Natural killer cell (primary cell): ENCODE data around the gene PEX11A. TPM values are rescaled to one million over a fixed set of nuclear protein-coding genes. Genes with fewer than 3 reads are reported as not detected.

Source experiments
- ATAC-seq, 3 donors: fragments of 150-1000 bp in 2 of 3; fragments of 200-7000 bp in 1 of 3; cut with Tn5 transposase; 1 replicate in 1 of 3; 2 replicates in 2 of 3; pipeline ENCODE4 v1.10.0; 2021; ENCODE audit warnings: mild to moderate bottlenecking in 2 of 3, moderate library complexity in 2 of 3
- DNase-seq, 2 donors: peaks; one replicate each; pipeline versions ENCODE4 v3.0.0 to v3.0.0-alpha.2; 2013 to 2021; ENCODE audit warnings: mixed read lengths in 1 of 2
- H3K27ac ChIP-seq: one replicate; pipeline ENCODE4 v1.5.1; 2013; ENCODE audit warnings: mild to moderate bottlenecking, low read length
- H3K27me3 ChIP-seq: one replicate; pipeline ENCODE4 v1.6.1; 2013; ENCODE audit warnings: low read length; ENCODE audit not compliant: control insufficient read depth, insufficient read depth
- H3K36me3 ChIP-seq: one replicate; pipeline ENCODE4 v1.6.1; 2013; ENCODE audit warnings: low read length; ENCODE audit not compliant: control insufficient read depth, insufficient read depth
- H3K4me1 ChIP-seq: one replicate; pipeline ENCODE4 v1.6.1; 2013; ENCODE audit warnings: low read length; ENCODE audit not compliant: control insufficient read depth, insufficient read depth
- H3K4me3 ChIP-seq: one replicate; pipeline ENCODE4 v1.5.1; 2013; ENCODE audit warnings: low read length
- H3K9me3 ChIP-seq: one replicate; pipeline ENCODE4 v1.6.1; 2013; ENCODE audit warnings: low read length; ENCODE audit not compliant: control insufficient read depth, insufficient read depth
- H3K27ac Mint-ChIP-seq, 2 donors: one replicate each; pipeline ENCODE4 v1.8.0; 2022; ENCODE audit warnings: mild to moderate bottlenecking in 2 of 2, mixed read lengths in 2 of 2, moderate library complexity in 1 of 2
- H3K27me3 Mint-ChIP-seq, 2 donors: one replicate each; pipeline ENCODE4 v1.8.0; 2022; ENCODE audit warnings: low read depth in 2 of 2, mixed read lengths in 2 of 2
- H3K36me3 Mint-ChIP-seq: one replicate; pipeline ENCODE4 v1.8.0; 2022; ENCODE audit warnings: mixed read lengths
- H3K4me1 Mint-ChIP-seq, 2 donors: one replicate each; pipeline ENCODE4 v1.8.0; 2022; ENCODE audit warnings: mixed read lengths in 2 of 2
- H3K4me3 Mint-ChIP-seq: one replicate; pipeline ENCODE4 v1.8.0; 2022; ENCODE audit warnings: mild to moderate bottlenecking, moderate library complexity, mixed read lengths
- H3K9me3 Mint-ChIP-seq, 2 donors: one replicate each; pipeline ENCODE4 v1.8.0; 2022; ENCODE audit warnings: mixed read lengths in 2 of 2
- CTCF ChIP-seq: fragments of 200-600 bp; IDR thresholded peaks from one replicate; pipeline ENCODE4 v1.8.0; 2022; ENCODE audit warnings: antibody characterized with exemption
- WGBS: methylation state at CpG from one replicate; pipeline ENCODE4 v1.1.7; 2013; ENCODE audit warnings: missing lambda C conversion rate; ENCODE audit not compliant: insufficient coverage; 5-methylcytosine and 5-hydroxymethylcytosine counted together
- intact Hi-C: fragments of 100-400 bp; cut with micrococcal nuclease; formaldehyde crosslinking; loops from one replicate; pipeline ENCODE4 v1.14.2; 2022
- total RNA-seq, 4 donors: library from RNA; stranded (reverse); fragments of 120-200 nt in 1 of 4; gene quantifications; one replicate each; pipeline versions ENCODE4 v1.2.3 to v1.2.4, GENCODE V29; 2013 to 2022

The PEX11A gene
- total RNA-seq, 3 donors from 2014 or later (not counting 1 experiment from before 2014, with no cell fraction given), result 2.0 to 3.1 (median 3.1) TPM

GRCh38 chr15:89656116-89656815 lies 34.3 kb downstream of the PEX11A start:
- Mint-ChIP-seq H3K27me3 (peaks cover 18 to 42% of the 10 kb centered on the region in 2 donors), H3K36me3 (no peaks in the 10 kb centered on the region), H3K4me3 (peak overlapping the region; percentile 87), H3K4me1 (peaks cover 6 to 14% of the 10 kb centered on the region in 2 donors), H3K9me3 (no peaks in the 10 kb centered on the region), H3K27ac (no peak overlapping the region)
- ATAC-seq (no peak), DNase-seq (no peak)
- H3K4me1 ChIP-seq, result peaks cover 16% of the 10 kb centered on the region
- H3K9me3 ChIP-seq, result no peaks in the 10 kb centered on the region
- H3K27ac ChIP-seq, result no peak overlapping the region
- intact Hi-C loops, result no loop called here
- peaks cover 9% of the 10 kb centered on the region for H3K27me3 ChIP-seq
- no peak for TF ChIP-seq CTCF
- 53% methylated on average over 7 of the region's 7 CpGs for WGBS
- H3K36me3 ChIP-seq, result no peaks in the 10 kb centered on the region
- no peak overlapping the region for H3K4me3 ChIP-seq

GRCh38 chr15:89654847-89655805 lies 35.4 kb downstream of the PEX11A start, which contains the start of gene KIF7:
Gene KIF7, minus strand, starts transcription at chr15:89655467. Its CDS starts 2,537 bp downstream, at chr15:89652930.
- no peaks in the 10 kb centered on the region for H3K36me3 ChIP-seq
- 2% methylated on average over 86 of the region's 87 CpGs for WGBS
- peaks cover 6 to 14% of the 10 kb centered on the region in 2 donors for H3K4me1 Mint-ChIP-seq
- no peak for TF ChIP-seq CTCF
- no peaks in the 10 kb centered on the region for H3K9me3 ChIP-seq
- no peak within 1 kb of the TSS for H3K27ac Mint-ChIP-seq
- H3K36me3 Mint-ChIP-seq, result no peaks in the 10 kb centered on the region
- intact Hi-C loops, result no loop called here
- peaks cover 11 to 35% of the 10 kb centered on the region in 2 donors for H3K27me3 Mint-ChIP-seq
- peak; percentile 66 to 91 (median 91) for ATAC-seq
- H3K4me3 ChIP-seq, result peak within 1 kb of the TSS; percentile 28
- H3K4me1 ChIP-seq, result peaks cover 16% of the 10 kb centered on the region
- H3K27me3 ChIP-seq, result peaks cover 7% of the 10 kb centered on the region
- peak in 1 of 2 donors; percentile 15 for DNase-seq
- H3K4me3 Mint-ChIP-seq, result peak within 1 kb of the TSS; percentile 87
- no peaks in the 10 kb centered on the region for H3K9me3 Mint-ChIP-seq
- no peak within 1 kb of the TSS for H3K27ac ChIP-seq

GRCh38 chr15:89654301-89654761 lies 36.2 kb downstream of the PEX11A start:
- DNase-seq, result no peak
- H3K4me1 Mint-ChIP-seq, result peaks cover 6 to 14% of the 10 kb centered on the region in 2 donors
- no peaks in the 10 kb centered on the region for H3K9me3 ChIP-seq
- no peak for TF ChIP-seq CTCF
- peaks cover 7% of the 10 kb centered on the region for H3K27me3 ChIP-seq
- intact Hi-C loops, result no loop called here
- no peaks in the 10 kb centered on the region for H3K9me3 Mint-ChIP-seq
- WGBS, result 48% methylated on average over 14 of the region's 14 CpGs
- no peak for ATAC-seq
- H3K27ac ChIP-seq, result no peak overlapping the region
- H3K27me3 Mint-ChIP-seq, result peaks cover 9 to 35% of the 10 kb centered on the region in 2 donors
- no peaks in the 10 kb centered on the region for H3K36me3 ChIP-seq
- H3K4me1 ChIP-seq, result peaks cover 16% of the 10 kb centered on the region
- no peaks in the 10 kb centered on the region for H3K36me3 Mint-ChIP-seq
- no peak overlapping the region for H3K4me3 ChIP-seq
- H3K4me3 Mint-ChIP-seq, result peak overlapping the region; percentile 85
- no peak overlapping the region for H3K27ac Mint-ChIP-seq
